ENCODE results near the gene ZBTB7B.

DNA sequence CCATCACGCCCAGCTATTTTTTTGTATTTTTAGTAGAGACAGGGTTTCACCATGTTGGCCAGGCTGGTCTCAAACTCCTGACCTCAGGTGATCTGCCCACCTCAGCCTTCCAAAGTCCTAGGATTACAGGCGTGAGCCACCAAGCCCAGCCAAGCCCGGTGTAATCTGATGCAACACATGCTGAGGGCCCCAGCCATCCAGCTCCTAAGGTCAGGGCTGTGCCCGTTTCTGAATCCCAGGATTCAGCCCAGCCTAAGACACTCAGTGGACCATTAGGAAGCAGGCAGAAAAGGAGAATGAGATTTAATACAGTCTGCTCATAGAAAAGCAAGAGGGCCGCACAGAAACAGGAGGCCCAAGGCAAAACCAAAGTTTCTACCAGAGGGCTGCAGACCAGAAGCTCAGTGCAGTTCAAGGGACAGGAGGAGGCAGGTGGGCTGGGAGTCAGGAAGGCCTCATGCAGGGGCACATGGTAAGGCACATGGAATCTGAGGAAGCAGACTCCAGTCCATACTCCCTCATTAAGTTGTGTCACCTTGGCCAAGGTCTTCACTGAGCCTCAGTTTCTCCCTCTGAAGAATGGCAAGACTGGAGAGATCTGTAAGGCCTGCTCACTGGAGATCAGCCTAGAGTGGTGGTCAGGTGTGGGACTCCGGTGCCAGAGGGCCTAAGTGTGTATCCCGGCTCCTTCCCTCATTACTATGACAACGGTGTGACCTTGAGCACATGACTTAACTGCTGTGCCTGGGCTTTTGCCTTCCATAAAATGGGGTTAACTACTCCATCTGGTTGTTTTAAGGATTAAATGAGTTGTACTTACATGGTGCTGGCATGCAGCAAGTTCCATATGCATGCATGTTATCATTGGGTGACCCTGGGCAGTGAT, 46.1 kb downstream of the ZBTB7B start:
- TF ChIP-seq TEAD4 (IDR thresholded peaks at IDR 0.05) = no peak
- TF ChIP-seq, protein P1, sequence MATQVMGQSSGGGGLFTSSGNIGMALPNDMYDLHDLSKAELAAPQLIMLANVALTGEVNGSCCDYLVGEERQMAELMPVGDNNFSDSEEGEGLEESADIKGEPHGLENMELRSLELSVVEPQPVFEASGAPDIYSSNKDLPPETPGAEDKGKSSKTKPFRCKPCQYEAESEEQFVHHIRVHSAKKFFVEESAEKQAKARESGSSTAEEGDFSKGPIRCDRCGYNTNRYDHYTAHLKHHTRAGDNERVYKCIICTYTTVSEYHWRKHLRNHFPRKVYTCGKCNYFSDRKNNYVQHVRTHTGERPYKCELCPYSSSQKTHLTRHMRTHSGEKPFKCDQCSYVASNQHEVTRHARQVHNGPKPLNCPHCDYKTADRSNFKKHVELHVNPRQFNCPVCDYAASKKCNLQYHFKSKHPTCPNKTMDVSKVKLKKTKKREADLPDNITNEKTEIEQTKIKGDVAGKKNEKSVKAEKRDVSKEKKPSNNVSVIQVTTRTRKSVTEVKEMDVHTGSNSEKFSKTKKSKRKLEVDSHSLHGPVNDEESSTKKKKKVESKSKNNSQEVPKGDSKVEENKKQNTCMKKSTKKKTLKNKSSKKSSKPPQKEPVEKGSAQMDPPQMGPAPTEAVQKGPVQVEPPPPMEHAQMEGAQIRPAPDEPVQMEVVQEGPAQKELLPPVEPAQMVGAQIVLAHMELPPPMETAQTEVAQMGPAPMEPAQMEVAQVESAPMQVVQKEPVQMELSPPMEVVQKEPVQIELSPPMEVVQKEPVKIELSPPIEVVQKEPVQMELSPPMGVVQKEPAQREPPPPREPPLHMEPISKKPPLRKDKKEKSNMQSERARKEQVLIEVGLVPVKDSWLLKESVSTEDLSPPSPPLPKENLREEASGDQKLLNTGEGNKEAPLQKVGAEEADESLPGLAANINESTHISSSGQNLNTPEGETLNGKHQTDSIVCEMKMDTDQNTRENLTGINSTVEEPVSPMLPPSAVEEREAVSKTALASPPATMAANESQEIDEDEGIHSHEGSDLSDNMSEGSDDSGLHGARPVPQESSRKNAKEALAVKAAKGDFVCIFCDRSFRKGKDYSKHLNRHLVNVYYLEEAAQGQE (IDR thresholded peaks at IDR 0.05; ENCODE audit: low read depth) = no peak
- no peak for TF ChIP-seq TAF1 (IDR thresholded peaks at IDR 0.05; ENCODE audit: low read depth)
- TF ChIP-seq EP300 (IDR thresholded peaks at IDR 0.05; ENCODE audit: borderline replicate concordance) = no peak

Measured in Ishikawa (cell line).